T-helper 22 cell (primary cell): ENCODE results near the gene FCHSD2.

ENCODE experiments used
- DNase-seq: peaks from one replicate; pipeline ENCODE4 v3.0.0-alpha.2; 2020; ENCODE audit warnings: low read depth

Gene FCHSD2

DNA sequence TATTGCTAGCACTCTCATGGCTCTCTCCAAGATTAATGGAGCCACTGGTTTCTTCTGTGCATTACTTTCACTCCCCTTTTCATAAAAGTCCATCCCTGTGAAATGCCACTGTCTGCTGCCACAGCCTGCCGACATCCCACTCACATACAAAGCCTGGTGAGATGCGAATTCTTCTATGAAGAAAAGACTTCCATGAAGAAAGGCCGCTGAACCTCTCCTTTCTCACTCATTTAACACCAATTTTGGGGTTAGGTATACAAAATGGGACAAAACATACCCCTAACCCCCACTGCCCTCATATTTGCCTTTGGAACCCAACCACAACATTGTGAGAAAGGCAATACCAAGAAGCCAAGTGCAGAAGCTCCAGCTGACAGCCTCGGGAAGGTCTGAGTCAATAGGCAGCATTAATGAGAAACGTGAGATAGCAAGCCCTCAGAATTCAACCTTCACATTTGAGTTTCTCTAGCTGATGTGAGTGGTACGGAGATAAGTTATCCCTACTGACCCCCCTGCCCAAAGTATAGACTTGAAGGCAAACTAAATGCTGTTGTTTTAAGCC lies 171.5 kb downstream of the FCHSD2 start:
- no peak for DNase-seq

DNA sequence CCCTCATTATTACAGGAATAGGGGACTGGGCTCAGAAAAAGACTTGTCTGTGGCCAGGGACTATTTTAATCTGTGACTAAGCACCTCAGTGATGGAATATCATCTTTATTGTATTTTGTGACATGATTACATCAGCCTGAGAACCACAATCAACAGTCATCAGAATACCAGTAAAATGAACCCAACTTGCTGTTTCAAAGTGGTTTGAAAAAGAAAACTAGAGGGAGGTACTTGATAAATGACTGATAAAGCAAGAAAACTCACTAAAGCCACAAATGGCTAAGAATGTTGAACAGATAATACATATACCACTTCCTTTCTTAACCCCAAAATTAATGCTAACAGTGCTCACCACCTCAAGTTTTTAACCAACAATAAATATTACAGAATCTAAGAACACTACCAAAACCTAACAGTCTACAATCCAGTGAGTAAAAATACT lies 172.2 kb downstream of the FCHSD2 start:
- DNase-seq, result no peak

DNA sequence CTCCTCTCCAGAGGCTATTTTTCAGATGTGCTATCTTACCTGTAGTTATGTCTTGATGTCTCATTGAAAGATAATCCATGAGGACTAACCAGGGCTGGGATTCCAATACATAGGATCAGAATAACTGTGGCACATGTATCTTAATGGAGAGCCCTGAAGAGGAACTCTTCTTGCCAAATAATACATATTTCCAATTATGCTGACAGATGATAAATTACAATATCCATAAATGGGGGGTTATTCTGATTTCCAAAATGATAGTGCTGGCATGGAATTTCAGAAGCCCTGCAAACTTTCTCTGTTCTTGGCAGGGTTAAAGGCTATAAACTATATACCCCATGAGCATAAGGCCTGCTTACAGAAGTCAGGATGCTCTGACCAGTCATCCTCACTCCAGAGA lies 173.7 kb downstream of the FCHSD2 start:
- DNase-seq, result no peak

- no peak for DNase-seq
Measured at GRCh38 chr11:72965672-72966071, 176.4 kb downstream of the FCHSD2 start.

DNA sequence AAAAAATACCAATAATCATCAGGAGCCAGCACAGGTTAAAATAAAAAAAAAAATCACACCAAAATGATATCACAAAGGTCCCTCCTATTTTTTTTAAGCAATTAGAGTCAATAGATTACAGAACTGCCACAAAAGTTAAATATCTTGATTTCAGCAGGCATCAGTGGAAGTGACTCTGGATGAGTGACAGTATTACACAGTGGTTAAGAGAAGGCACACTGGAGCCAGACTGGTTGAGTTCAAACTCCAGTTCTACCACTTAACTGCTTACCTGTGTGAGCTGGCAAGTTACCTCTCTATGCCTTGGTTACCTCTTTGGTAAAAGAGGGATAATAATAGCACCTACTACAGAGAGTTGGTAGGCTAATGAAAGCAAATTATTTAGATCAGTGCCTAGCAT lies 179.4 kb downstream of the FCHSD2 start:
- DNase-seq, result no peak

DNA sequence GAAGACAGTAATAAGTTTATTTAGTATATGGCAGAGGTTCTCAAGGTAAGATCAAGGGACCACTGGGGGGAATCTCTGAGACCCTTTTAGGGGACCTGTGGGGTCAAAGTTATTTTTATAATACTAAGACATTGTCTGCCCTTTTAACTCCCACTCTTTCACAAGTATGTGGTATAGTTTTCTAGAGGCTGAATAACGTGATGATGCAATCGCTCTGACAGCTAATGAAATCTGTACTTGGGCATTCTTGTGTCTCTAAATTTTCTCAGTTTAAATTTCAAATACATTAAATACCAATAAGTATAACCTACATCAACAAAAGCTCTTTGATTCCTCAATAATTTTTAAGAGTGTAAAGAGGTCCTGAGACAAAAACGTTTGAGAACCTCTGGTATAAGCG lies 180.0 kb downstream of the FCHSD2 start:
- DNase-seq, result no peak

GRCh38 chr11:72959998-72960731 lies 182.0 kb downstream of the FCHSD2 start:
- DNase-seq, result no peak

DNA sequence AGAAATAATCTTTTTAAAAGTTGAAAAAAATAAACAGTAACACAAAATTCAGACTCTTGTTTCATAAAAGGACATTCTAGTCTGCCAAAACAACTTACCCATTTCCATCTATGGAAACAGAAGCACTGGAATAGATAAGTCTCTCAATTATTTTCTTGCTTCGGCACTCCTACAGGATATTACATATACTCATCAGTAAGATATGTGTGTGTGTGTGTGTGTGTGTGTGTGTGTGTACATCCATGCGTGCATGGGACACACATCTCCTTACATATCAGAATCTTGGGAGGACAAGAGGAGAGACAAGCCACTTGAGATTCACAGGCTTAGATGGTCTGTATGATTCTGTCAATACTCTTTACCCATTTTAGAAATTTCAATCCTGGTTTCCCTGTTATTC lies 183.3 kb downstream of the FCHSD2 start:
- DNase-seq, result no peak

DNA sequence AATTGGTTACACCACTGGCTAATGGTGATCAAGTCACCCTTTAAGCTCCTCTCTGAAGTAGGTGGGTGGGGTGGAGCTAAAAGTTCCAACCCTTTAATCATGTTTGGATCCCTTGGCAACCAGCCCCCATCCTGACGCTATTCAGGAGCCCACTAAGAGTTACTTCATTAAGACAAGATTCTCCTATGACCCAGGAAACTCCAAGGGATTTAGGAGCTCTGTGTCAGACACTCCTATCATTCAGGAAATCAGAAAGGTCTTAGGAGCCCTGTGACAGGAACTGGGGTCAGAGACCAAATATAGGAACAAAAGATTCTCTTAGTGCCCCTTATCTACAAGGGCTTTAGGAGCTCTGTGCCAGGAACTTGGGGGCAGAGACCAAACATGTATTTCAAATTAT lies 186.7 kb downstream of the FCHSD2 start:
- no peak for DNase-seq

DNA sequence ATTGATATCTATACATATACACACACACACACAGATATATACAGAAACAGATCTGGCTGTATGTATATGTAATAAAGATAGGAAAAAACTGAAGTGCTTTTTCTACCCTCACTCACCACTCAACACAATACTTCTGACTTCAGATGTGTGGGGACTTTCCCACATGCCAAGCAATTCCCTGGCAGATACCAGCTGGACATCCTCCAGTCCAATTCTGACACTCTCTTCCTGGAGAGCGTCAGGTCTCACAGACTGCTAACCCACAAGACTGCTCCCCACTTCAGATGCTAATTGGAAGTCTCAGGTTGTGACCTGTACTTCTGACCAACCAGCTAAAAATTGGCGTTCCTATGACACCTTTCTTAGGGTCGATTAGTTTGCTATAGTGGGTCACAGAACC lies 187.3 kb downstream of the FCHSD2 start:
- no peak for DNase-seq

- no peak for DNase-seq
Measured at GRCh38 chr11:72953637-72954036, 188.5 kb downstream of the FCHSD2 start.

- no peak for DNase-seq
Measured at GRCh38 chr11:72951888-72952287, 190.2 kb downstream of the FCHSD2 start.

DNA sequence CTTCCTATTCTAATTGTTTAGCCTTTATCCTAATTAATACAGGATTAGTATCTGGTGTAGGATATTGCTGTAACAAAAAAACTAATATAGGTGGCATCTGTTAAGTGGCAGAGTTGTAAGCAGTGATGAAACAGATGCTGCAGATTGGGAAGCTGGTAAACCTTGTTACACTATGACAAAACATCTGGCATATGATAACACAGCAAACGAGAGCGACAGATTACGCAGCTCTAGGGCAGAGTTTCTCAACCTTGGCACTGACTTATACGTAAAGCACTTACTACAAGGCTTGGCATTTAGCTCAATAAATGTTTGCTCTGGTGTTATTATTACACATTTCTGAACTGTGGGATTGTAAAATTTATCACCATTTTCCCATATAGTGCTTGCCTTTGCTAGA lies 190.9 kb downstream of the FCHSD2 start:
- no peak for DNase-seq

DNA sequence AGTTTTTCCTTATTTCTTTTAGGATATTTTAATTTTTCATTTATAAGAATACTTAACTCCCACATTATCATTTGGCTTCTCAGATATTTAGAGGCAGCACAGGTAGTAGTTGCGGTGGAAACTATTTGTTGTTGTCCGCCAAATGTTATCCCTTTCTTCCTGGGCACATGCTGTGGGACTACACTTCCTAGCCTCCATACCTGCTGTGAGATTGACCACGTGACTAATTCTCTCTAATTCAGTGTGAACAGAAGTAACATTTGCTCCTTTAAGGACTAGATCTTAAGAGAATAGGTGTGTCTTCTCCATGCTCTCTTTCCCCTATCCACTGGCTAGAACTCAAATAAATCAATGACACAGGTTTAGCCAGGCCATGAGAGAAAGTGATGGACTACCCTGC lies 191.4 kb downstream of the FCHSD2 start:
- DNase-seq, result no peak

DNA sequence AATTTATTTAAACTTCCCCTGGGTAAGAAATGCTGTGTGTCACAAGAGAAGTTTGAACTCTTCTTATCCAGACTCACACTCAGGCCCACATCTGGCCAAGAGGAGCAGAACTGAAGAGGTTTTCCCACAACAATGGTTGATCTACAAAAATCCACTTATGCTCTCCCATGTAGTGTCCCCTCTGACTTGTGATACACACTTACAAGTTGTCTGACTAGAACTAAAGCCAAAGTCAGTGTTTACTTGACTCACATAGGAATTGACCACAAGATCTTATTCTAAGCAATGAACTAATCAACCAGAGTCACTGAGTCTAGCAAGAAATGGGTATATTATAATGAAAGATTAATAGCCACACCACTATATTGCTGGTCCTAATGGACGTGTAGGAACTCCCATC lies 194.9 kb downstream of the FCHSD2 start:
- DNase-seq, result no peak

GRCh38 chr11:72943664-72944063 lies 198.5 kb downstream of the FCHSD2 start:
- no peak for DNase-seq

GRCh38 chr11:72940417-72940816 lies 201.7 kb downstream of the FCHSD2 start:
- DNase-seq, result no peak

GRCh38 chr11:72939031-72939430 lies 203.1 kb downstream of the FCHSD2 start:
- no peak for DNase-seq

DNA sequence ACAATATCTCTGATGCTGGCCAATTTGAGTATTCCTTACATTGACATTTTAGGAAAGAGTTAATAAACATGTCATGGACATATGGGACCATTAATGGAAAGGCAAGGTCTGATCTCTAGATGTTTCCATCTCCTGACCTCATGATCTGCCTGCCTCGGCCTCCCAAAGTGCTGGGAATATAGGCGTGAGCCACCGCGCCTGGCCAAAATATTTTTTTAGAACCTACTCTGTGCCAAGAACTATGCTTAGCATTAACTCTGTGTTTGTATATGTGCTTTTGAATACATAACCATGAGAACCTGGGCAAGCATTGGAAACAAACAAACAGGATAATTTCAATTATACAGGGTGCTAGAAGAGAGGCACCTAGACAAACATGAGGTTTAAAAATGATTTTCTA lies 204.7 kb downstream of the FCHSD2 start:
- DNase-seq, result no peak

DNA sequence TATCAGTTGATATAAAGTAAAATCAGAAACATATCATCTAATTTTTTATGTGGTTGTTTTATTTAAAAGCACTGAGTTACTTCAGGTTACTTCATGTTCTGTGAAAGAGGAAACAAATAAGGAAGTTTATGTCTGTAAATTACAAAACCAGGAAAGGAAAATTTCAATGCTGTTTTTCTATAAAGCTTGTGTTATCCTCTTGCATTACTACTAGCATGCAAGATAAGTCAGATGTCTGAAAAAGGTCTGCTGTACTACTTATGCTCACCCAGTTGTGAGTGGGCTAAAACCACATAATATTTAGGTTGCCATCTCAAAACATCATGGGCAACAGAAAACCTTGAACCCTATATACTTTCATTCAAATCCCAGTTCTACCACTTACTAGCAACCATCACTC lies 206.4 kb downstream of the FCHSD2 start:
- no peak for DNase-seq

DNA sequence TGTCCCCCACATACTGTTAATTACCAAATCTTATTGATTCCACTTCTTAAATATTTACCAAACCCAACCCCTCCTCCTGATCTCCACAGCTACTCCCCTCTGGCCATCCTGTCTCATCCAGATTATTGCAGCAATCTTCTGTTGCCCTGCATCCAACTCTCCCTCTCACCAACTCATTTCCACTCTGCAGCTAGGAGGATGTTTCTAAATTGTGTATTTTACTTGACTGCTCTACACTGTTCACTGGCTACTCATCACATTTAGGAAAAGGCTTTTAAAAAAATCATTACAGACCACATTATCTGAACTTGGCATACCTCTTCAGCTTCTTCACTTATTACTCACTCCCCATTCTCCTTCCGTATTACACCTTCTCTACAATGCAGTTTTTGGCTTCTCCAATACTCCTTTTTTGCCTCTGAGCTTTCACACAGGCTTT lies 210.0 kb downstream of the FCHSD2 start:
- no peak for DNase-seq

GRCh38 chr11:72930008-72930407 lies 212.1 kb downstream of the FCHSD2 start:
- DNase-seq, result no peak

- no peak for DNase-seq
Measured at GRCh38 chr11:72929256-72929655, 212.9 kb downstream of the FCHSD2 start.

DNA sequence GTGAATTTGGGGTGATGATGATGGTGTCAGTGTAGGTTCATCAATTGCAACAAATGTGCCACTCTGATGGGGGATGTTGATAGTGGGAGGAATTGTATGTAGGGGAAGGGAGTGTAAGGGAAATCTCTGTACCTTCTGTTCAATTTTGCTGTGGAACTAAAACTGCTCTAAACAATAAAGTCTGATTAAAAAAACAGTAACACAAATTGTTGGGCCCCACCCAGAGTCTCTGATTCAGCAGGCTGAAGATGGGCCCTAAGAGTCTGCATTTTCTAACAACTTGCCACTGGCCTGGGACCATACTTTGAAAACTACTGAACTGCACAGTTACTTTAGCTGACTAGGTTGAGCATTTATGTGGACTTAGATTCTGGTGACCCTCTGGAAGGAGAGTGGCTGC lies 214.7 kb downstream of the FCHSD2 start:
- DNase-seq, result no peak
